HepG2 (cell line): ENCODE data around the gene ABI3BP. TPM values are rescaled to one million over a fixed set of nuclear protein-coding genes. Genes with fewer than 3 reads are reported as not detected.
A peak's percentile ranks its signal among the peaks of the same experiment; 100 is the strongest.

Experiments
- BORCS8-MEF2B ChIP-seq: sonication (generic); formaldehyde crosslinking; IDR thresholded peaks from 2 replicates; pipeline ENCODE4 v1.8.0; 2022; ENCODE audit warnings: mild to moderate bottlenecking, missing genetic modification reagents
- DZIP1 ChIP-seq: sonication (generic); formaldehyde crosslinking; IDR thresholded peaks from 2 replicates; pipeline ENCODE4 v1.5.0; 2020; ENCODE audit warnings: mild to moderate bottlenecking, missing genetic modification reagents
- KDM3A ChIP-seq: IDR thresholded peaks from 2 replicates; pipeline ENCODE4 v1.6.1; 2018; ENCODE audit warnings: low read depth, missing compliant biosample characterization
- PTBP1 ChIP-seq: fragments of 200-400 bp; formaldehyde crosslinking; IDR thresholded peaks from 2 replicates; pipeline ENCODE4 v1.6.1; 2018; ENCODE audit warnings: low read length, low read depth; ENCODE audit not compliant: poor library complexity, severe bottlenecking
- RNF219 ChIP-seq: sonication (generic); formaldehyde crosslinking; IDR thresholded peaks from 2 replicates; pipeline ENCODE4 v1.5.0; 2020; ENCODE audit warnings: mild to moderate bottlenecking, missing genetic modification reagents
- STAT6 ChIP-seq: sonication (generic); formaldehyde crosslinking; IDR thresholded peaks from 2 replicates; pipeline ENCODE4 v1.4.0; 2020; ENCODE audit warnings: missing genetic modification reagents, mild to moderate bottlenecking, borderline replicate concordance
- THAP9 ChIP-seq: sonication (generic); formaldehyde crosslinking; IDR thresholded peaks from 2 replicates; pipeline ENCODE4; 2020; ENCODE audit warnings: missing genetic modification reagents, mild to moderate bottlenecking, borderline replicate concordance
- ZBTB10 ChIP-seq: sonication (generic); formaldehyde crosslinking; IDR thresholded peaks from 2 replicates; pipeline ENCODE4 v1.4.0; 2020; ENCODE audit warnings: missing genetic modification reagents, borderline replicate concordance
- ZFAT ChIP-seq: sonication (generic); formaldehyde crosslinking; conservative IDR thresholded peaks from 2 replicates; pipeline ENCODE4 v1.8.1; 2023; ENCODE audit warnings: missing genetic modification reagents, inconsistent platforms
- ZNF263 ChIP-seq: sonication (generic); formaldehyde crosslinking; IDR thresholded peaks from 2 replicates; pipeline ENCODE4 v1.4.0; 2020; ENCODE audit warnings: missing genetic modification reagents
- ZNF570 ChIP-seq: sonication (generic); formaldehyde crosslinking; IDR thresholded peaks from 2 replicates; pipeline ENCODE4 v1.4.0; 2020; ENCODE audit warnings: mild to moderate bottlenecking, missing genetic modification reagents, borderline replicate concordance
- ZNF782 ChIP-seq: sonication (generic); formaldehyde crosslinking; IDR thresholded peaks from 2 replicates; pipeline ENCODE4 v1.4.0; 2020; ENCODE audit warnings: missing genetic modification reagents, mild to moderate bottlenecking, borderline replicate concordance
- polyA plus RNA-seq, 8 experiments: library from polyadenylated mRNA; depleted of rRNA in 3 of 8; stranded (reverse) in 7 of 8; unstranded in 1 of 8; fragments of >200 nt; fragmentation: Illumina TruSeq in 4 of 8; extraction: Trizol in 4 of 8; gene quantifications; 2 replicates each; pipeline versions ENCODE4 v1.2.1 to v1.2.3, GENCODE V29; 2011 to 2016; ENCODE audit warnings: low read depth in 4 of 8, missing spikeins in 1 of 8, mixed read lengths in 1 of 8; ENCODE audit not compliant: insufficient read depth in 1 of 8
- total RNA-seq, 5 experiments: library from RNA; depleted of rRNA; stranded (reverse); fragments of >200 nt; fragmentation: Illumina TruSeq; extraction: Trizol; gene quantifications; 2 replicates each; pipeline ENCODE4 v1.2.3, GENCODE V29; 2016; ENCODE audit warnings: low read depth in 1 of 5

The ABI3BP gene
- total and polyA plus RNA-seq, 2 of the 13 experiments (the other 11 are each of a cell fraction or from before 2014, with no cell fraction given) = not detected

- TF ChIP-seq ZFAT (CRISPR knock-in tag) = no peak
- TF ChIP-seq ZBTB10 (CRISPR knock-in tag) = no peak
- no peak for TF ChIP-seq KDM3A (CRISPR knock-in tag)
- TF ChIP-seq THAP9 = 0 out of 2 replicates have a peak, but pooled peaks have one; percentile 29
- no peak for TF ChIP-seq ZNF570 (CRISPR knock-in tag)
- TF ChIP-seq DZIP1 (CRISPR knock-in tag) = 0 out of 2 replicates have a peak, but pooled peaks have one; percentile 68
- TF ChIP-seq RNF219 = no peak
- TF ChIP-seq ZNF782 (CRISPR knock-in tag) = peak; percentile 54; the same call in 1 of the 2 replicates
- TF ChIP-seq ZNF263 = peak; percentile 60; the same call in 1 of the 2 replicates
- peak; percentile 51; the same call in 1 of the 2 replicates for TF ChIP-seq STAT6 (CRISPR knock-in tag)
- TF ChIP-seq BORCS8-MEF2B (CRISPR knock-in tag) = peak; percentile 79
- TF ChIP-seq PTBP1 = no peak
These were observed 284.0 kb downstream of the ABI3BP start, which contains the start of gene TFG (continued) for GRCh38 chr3:100708989-100709841.
